NCI-H1105 (cell line): ENCODE measurements around the gene FAM118B.

ENCODE experiments used
- DNase-seq: peaks from one replicate; lab custom pipeline; 2025; lab: John Stamatoyannopoulos, UW

FAM118B gene

DNA sequence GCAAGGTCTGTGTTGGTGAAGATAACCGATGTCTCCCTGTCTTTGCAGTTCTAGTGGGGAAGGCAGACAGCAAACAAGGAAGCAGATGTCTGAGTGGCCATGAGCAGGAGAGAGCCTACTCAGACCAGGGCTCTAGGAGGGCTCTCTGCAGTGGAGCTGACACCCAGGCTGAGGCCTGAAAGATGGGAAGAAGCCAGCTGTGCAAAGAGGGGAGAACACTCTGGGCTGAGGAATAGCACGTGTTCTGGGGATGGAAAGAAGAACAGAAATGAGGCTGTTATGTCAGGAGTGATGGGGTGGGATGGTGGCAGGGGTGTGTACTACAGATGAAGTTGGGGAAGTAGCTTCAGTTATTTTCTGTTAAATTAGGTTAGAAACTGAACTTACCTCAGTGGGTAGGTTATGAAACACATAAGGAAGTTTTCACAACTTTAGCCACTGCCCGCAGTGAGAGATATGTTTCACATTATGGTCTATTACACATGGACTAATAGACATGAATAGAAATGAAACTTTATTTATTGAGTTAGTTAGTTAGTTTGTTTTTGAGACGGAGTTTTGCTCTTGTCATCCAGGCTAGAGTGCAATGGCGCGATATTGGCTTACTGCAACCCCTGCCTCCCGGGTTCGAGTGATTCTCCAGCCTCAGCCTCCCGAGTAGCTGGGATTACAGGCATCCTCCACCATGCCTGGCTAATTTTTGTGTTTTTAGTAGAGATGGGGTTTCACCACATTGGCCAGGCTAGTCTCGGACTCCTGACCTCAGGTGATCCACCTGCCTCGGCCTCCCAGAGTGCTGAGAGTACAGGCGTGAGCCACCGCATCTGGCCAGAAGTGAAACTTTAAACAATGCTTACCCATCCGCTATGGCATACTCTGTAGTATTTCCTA, 100.1 kb downstream of the FAM118B start:
- no peak for DNase-seq
